HG02885 (cell line): Measurements from ENCODE around the gene RPS5.
"Not testable (repeated sequence)": the region's sequence is repeated elsewhere in the genome, so short reads cannot be mapped to it uniquely, and the experiment has no call there.

Source experiments
- ATAC-seq: cut with Tn5 transposase; IDR thresholded peaks from one replicate; pipeline ENCODE4 v1.9.1; 2021; ENCODE audit warnings: mild to moderate bottlenecking; ENCODE audit not compliant: unreplicated experiment, poor library complexity

Gene RPS5

GRCh38 chr19:58400916-58401839 is 14.1 kb downstream of the RPS5 start:
- ATAC-seq = peak; percentile 98

DNA sequence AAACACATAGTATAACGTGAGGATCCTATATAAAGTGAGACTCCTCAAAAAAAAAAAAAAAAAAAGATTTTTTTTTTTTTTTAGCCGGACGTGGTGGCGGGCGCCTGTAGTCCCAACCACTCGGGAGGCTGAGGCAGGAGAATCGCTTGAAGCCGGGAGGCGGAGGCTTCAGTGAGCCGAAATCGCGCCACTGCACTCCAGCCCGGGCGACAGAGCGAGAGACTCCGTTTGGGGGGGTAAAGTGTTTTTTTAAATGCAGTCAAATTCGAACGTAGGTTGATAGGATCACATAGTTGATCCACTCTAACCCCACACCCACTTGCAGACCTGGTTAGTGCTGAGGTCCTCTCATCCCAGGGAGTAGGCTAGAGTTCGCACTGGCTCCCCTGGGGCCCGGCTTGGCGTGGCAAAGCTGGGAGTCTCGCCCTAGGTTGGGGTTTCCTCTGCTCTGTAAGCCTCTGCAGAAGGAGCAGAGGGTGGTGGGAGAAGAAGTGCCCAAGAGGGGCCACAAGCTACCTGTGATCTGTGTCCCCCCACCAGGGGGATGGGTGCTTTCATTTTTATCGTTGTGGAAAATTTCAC is 14.9 kb downstream of the RPS5 start:
- no peak for ATAC-seq

DNA sequence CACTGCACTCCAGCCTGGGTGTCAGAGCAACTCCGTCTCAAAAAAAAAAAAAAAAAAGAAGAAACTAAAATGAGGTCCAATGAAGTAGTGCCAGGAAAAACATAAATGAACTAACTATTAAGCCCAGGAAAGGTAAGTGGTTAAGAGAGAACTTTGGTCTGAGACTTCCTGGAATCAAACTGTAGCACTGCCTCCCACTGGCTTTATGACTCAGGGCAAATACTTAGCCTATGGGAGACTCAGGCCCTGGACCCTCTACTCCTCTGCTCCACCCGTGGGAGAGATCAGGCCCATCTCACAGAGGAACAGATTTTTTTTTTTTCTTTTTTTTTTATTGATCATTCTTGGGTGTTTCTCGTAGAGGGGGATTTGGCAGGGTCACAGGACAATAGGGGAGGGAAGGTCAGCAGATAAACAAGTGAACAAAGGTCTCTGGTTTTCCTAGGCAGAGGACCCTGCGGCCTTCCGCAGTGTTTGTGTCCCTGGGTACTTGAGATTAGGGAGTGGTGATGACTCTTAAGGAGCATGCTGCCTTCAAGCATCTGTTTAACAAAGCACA is 16.9 kb downstream of the RPS5 start:
- not testable (repeated sequence) for ATAC-seq

DNA sequence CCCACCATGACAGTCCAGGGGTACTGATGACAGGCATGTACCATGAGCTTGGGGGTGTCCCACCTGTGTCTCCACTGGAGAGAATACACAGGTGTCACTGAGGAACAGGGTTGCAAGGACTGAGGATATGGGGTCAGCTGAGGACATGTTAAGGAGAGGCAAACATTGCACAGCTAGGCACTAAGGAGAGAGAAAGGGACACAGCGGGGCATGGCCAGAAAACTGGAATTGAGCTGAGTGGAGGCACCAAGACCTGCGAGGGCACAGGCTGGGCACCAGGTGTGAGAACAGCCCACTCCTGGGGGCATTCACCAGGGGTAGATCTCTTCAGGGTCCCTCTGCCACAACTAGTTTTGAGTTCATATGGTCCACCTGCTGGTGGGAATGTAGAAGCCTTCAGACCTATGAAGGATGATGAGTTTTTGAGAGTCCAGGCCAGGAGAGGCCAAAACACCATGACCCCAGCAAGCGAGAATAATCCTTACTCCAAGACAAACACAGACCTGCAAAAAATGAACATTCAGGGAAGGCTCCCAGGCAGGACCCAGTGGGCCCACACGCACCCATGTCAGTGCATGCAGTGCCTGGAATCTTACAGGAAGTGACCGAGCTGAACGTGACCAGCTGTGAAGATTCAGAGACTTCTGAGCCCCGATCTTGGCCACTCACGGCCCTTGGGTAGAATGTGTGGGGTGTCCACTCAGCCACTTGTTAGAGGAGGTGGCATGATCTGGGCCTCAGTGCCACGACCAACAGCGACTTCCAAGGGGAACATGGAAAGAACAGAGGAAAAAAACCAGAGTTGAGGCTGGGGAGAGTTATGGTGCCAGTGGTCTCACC is 20.0 kb downstream of the RPS5 start:
- no peak for ATAC-seq

GRCh38 chr19:58407658-58408151 is 20.6 kb downstream of the RPS5 start:
- no peak for ATAC-seq

DNA sequence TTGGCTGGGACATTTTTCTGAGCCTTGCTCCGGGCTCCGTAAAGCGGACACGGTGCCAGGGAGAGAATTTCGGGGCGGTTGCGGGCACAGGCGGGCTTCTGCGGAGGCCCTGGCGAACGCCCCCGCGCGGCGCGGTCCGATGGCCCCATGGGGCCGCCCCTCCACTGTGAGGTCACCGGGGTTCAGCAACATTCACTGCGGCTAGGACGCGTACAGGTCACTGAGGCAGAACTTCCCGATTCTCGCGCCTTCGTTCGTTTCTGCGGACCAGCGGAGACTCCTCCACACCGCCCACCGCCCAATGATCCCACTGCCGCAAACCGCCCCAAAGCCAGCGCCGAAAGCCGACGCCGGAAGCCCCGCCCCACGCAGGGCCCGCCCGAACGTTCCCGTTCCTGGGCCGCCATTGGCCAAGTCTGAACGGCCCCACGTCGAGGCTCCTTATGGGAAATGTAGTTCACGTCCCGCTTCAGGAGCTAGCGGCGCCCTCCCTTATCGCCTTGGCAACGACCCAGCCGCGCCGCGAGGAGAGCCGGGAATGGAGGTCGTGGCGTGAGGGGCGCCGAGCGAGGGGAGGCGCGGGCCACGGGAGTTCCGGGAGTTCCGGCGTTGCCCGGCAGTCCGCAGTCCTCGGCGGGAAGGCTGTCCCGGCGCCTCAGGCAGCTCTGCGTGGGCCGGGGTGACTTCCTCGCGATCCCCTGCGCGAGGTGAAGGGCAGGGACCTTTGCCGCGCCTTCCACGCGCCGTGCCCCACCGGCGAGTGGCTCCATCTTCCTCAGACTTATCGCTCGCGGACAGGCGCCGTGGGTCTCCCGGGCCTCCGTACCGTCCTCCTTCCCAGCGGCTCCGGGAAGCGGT is 21.3 kb downstream of the RPS5 start, which contains the start of gene ZNF584:
Gene ZNF584 (plus strand): TSS at position 498 of the 858 bp plus-strand sequence. CDS start 499 bp downstream, outside the sequence.
- peak; percentile 92 for ATAC-seq

DNA sequence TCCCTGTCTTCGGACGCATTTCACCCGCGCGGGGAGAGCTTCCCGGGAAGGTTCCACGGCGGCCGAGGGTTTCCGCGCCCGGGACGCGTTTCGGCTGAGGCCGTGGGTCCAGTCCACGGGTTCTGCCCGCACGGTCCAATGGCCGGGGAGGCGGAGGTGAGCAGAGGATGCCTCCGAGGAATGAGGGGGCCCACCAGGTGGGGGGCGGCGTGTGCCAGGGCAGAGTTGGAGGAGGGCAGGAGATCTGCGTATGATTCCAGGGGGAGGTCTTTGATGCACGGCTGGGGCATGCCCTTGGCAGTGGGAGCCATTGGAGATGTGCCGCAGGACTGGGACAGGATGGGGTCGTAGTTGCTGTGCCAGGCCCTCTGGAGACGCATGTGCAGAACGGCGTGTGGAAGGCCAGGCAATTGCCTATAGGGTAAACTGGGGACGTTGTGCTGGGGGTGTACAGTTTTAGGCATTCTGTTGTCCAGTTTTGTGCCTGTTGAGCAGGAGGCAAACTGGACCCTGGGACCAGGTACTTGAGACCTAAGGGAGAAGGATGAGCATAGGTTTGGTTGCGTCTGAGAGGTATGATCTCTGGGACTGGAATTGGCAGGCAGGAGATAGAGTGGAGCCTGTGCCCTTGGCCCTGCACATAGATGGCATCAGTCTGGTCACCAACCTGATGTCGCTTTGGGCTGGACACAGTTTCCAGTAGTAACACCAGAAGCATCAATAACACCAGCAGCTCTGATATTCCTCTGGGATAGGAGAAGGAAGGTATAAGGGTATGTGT is 22.1 kb downstream of the RPS5 start:
- peak; percentile 22 for ATAC-seq

- ATAC-seq = no peak
Measured at GRCh38 chr19:58416604-58417003, 29.5 kb downstream of the RPS5 start.

- ATAC-seq = no peak
Measured at GRCh38 chr19:58417071-58417470, 30.0 kb downstream of the RPS5 start.

GRCh38 chr19:58428617-58429016 is 41.5 kb downstream of the RPS5 start:
- no peak for ATAC-seq

DNA sequence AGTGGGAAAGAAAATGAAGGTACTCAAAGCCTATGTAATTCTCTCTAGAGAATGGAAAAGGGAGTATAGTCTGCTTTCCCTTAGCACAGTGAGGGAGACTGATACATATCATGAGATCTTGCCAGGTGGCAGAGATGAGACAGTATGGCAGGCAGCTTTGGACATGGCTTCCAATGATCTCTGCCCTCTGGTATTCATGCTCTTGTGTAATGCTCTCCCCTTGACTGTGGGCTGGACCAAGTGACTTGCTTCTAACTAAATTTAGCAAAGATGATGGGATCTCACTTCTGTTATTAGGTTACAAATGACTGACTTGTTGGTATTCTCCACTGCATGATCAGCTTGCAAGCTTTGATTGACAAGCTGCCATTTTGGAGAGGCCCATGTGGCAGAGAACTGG is 42.7 kb downstream of the RPS5 start:
- no peak for ATAC-seq

DNA sequence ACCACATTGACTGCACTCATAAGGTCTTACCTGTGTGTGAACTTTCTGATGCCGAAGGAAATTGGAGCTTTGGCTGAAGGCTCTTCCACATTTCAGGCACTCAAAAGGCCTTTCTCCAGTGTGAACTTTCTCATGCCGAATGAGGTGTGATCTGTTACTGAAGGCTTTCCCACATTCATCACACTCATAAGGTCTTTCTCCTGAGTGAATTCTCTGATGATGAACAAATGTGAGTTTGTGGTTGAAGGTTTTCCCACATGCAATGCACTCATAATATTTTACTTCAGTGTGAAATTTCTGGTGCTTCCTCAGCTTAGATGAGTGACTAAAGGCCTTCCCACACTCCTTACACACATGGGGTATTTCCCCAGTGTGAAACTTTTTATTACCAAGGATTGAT is 47.1 kb downstream of the RPS5 start:
- no peak for ATAC-seq

DNA sequence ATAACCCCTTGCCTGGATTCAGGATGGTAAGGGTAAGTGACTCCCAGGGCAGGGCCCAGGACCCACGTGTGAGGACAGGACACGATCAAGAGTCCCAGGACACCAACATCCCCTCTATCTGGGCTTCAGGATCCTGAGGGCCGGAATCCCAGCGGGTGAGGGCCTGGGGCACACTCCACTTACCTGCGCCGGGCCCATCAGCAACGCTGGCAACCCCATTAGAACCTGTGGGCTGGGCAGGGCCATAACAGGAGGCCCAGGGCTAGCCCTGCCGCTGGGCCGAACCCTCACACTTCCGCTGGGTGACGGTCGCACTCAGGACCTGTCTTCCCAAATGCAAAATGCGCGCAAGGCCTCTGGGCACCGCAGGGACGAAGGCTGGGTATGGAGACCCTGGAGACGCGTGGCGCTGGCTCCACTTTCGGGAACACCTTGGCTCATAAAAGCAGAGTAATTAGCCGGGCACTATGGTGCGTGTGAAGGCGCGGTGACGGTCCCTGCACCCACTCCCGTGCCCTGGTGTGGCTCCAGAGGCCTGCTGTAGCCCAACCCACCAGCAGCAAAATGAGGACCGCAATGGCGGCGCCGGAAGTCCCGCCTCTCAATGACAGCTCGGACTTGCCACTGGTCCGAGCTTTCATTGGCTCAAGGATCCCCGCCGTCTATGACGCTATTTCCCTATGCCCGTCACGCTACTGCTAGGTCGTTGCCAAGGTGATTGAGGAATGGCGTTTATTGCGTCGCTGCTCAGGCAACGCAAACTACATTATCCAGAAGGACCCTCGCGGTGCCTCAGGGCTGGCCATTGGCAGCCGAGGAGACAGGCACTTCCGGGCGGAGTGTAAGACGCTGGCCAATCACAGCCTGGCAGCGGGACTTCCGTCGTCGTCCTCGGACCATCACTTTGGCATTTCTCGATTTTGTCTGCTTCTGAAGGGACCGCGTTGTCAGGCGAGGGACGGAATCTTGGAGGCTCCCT is 52.8 kb downstream of the RPS5 start, which contains the start of gene ZNF132:
Gene ZNF132 (minus strand): TSS at position 578 of the 979 bp plus-strand sequence. CDS start 332 bp downstream, at position 246.
- peak; percentile 95 for ATAC-seq

DNA sequence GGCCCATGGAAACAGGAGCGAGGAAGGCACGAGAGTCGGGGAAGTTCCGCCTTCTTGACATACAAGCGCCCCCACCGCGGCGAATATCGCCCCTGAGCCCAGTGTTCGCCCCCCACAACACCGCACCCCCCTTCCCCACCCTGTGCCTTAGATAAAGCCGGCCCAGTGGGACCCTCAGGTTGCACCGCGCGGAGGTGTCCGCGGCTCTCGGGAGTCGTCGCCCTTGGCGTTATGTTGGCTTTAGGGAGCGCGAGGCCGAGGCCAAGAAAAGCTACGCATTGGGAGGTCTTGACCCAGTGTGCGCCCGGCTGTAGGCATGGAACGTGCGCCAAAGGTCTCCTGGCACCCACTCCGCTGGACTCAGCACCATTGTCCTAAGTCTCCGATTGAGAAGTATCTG is 53.5 kb downstream of the RPS5 start:
- ATAC-seq = no peak

DNA sequence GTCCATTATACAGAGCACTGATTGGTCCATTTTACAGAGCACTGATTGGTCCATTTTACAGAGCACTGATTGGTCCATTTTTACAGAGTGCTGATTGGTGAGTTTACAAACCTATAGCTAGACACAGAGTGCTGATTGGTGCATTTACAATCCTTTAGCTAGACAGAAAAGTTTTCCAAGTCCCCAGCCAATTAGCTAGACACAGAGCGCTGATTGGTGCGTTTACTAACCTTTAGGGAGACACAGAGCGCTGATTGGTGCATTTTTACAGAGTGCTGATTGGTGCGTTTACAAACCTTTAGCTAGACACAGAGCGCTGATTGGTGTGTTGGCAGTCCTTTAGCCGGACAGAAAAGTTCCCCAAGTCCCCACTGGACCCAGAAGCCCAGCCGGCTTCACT is 55.9 kb downstream of the RPS5 start:
- ATAC-seq = not testable (repeated sequence)
